OCI-LY7 (cell line): ENCODE measurements around the gene NUCB1. TPM values are rescaled to one million over a fixed set of nuclear protein-coding genes. Genes with fewer than 3 reads are reported as not detected.
"Not testable (repeated sequence)": the region's sequence is repeated elsewhere in the genome, so short reads cannot be mapped to it uniquely, and the experiment has no call there.

Source experiments
- BruUV-seq: library from RNA; stranded (reverse); fragments of 400-500 nt; replicated peaks from 2 replicates; lab custom pipeline; 2021; lab: Mats Ljungman, UMichigan
- CTCF ChIA-PET: fragments of 300-600 bp; sonication (Branson Sonifier 250); formaldehyde crosslinking; loops from one replicate; lab custom pipeline; 2022; ENCODE audit warnings: antibody characterized with exemption; ENCODE audit not compliant: unreplicated experiment; lab: Charles Lee
- POLR2A ChIA-PET: fragments of 300-600 bp; sonication (Branson Sonifier 250); formaldehyde crosslinking; loops from one replicate; lab custom pipeline; 2022; ENCODE audit warnings: antibody characterized with exemption; lab: Charles Lee
- DNase-seq: peaks from one replicate; pipeline ENCODE4 v3.0.0-alpha.2; 2015; ENCODE audit warnings: low spot score
- H2AFZ ChIP-seq: fragments of 200-600 bp; sonication (generic), shearing (Covaris generic); 2 replicates; pipeline ENCODE4 v1.6.1; 2014; ENCODE audit warnings: mild to moderate bottlenecking, antibody characterized with exemption, low read length, moderate library complexity
- H3K27ac ChIP-seq: fragments of 200-600 bp; sonication (generic); 2 replicates; pipeline ENCODE4 v1.5.1; 2014; ENCODE audit warnings: mixed run types, low read depth, mild to moderate bottlenecking, moderate library complexity, low read length, inconsistent platforms; ENCODE audit not compliant: poor library complexity, severe bottlenecking
- H3K36me3 ChIP-seq: fragments of 200-600 bp; sonication (generic); 2 replicates; pipeline ENCODE4 v1.6.1; 2014; ENCODE audit warnings: mild to moderate bottlenecking, antibody characterized with exemption, low read length, moderate library complexity, mixed read lengths; ENCODE audit not compliant: insufficient read depth
- H3K4me1 ChIP-seq: fragments of 200-600 bp; sonication (generic); 2 replicates; pipeline ENCODE4 v1.5.1; 2014; ENCODE audit warnings: mild to moderate bottlenecking, low read length; ENCODE audit not compliant: insufficient read depth, poor library complexity, severe bottlenecking
- H3K4me2 ChIP-seq: fragments of 200-600 bp; sonication (generic); 2 replicates; pipeline ENCODE4 v1.6.1; 2014; ENCODE audit warnings: mild to moderate bottlenecking, low read length
- H3K4me3 ChIP-seq: fragments of 200-600 bp; sonication (generic); 2 replicates; pipeline ENCODE4 v1.5.1; 2014; ENCODE audit warnings: mild to moderate bottlenecking, low read depth, low read length; ENCODE audit not compliant: poor library complexity, severe bottlenecking
- H3K79me2 ChIP-seq: fragments of 200-600 bp; sonication (generic); 2 replicates; pipeline ENCODE4 v1.6.1; 2016; ENCODE audit warnings: low read depth, mild to moderate bottlenecking, low read length, moderate library complexity, mixed read lengths; ENCODE audit not compliant: insufficient read depth
- H3K9me2 ChIP-seq: fragments of 200-600 bp; sonication (generic); 2 replicates; pipeline ENCODE4 v1.6.1; 2016; ENCODE audit warnings: mild to moderate bottlenecking, low read length, mixed read lengths; ENCODE audit not compliant: insufficient read depth
- H3K9me3 ChIP-seq: fragments of 200-600 bp; sonication (generic); 2 replicates; pipeline ENCODE4 v1.6.1; 2014; ENCODE audit warnings: mild to moderate bottlenecking, mixed run types, low read length, mixed read lengths
- H4K20me1 ChIP-seq: fragments of 200-600 bp; sonication (generic); 2 replicates; pipeline ENCODE4 v1.6.1; 2014; ENCODE audit warnings: mild to moderate bottlenecking, antibody characterized with exemption, low read length, moderate library complexity, mixed read lengths; ENCODE audit not compliant: insufficient read depth
- EZH2phosphoT487 ChIP-seq: fragments of 200-600 bp; sonication (generic); IDR thresholded peaks from 2 replicates; pipeline ENCODE4 v1.6.1; 2018; ENCODE audit warnings: low read depth, borderline replicate concordance, mild to moderate bottlenecking, mixed run types, antibody characterized with exemption, low read length, moderate library complexity, mixed read lengths
- intact Hi-C: fragments of 100-400 bp; cut with micrococcal nuclease; formaldehyde crosslinking; loops from one replicate; pipeline ENCODE4 v1.10.0; 2022; ENCODE audit not compliant: unreplicated experiment
- total RNA-seq, 2 experiments: library from RNA; depleted of rRNA in 1 of 2; stranded (reverse); fragments of >200 nt in 1 of 2; shearing (Covaris generic) in 1 of 2; gene quantifications; 2 replicates each; pipeline ENCODE4 v1.2.3, GENCODE V29; 2014 to 2022
- TF ChIP-seq, protein P1 (sequence below): fragments of 200-600 bp; sonication (generic); conservative IDR thresholded peaks from 2 replicates; pipeline ENCODE4 v1.5.1; 2014; ENCODE audit warnings: mild to moderate bottlenecking, antibody characterized with exemption, low read length, moderate library complexity, mixed read lengths

NUCB1 gene
- total RNA-seq, 2 experiments from 2014 or later: 73.6 to 88.7 TPM

DNA sequence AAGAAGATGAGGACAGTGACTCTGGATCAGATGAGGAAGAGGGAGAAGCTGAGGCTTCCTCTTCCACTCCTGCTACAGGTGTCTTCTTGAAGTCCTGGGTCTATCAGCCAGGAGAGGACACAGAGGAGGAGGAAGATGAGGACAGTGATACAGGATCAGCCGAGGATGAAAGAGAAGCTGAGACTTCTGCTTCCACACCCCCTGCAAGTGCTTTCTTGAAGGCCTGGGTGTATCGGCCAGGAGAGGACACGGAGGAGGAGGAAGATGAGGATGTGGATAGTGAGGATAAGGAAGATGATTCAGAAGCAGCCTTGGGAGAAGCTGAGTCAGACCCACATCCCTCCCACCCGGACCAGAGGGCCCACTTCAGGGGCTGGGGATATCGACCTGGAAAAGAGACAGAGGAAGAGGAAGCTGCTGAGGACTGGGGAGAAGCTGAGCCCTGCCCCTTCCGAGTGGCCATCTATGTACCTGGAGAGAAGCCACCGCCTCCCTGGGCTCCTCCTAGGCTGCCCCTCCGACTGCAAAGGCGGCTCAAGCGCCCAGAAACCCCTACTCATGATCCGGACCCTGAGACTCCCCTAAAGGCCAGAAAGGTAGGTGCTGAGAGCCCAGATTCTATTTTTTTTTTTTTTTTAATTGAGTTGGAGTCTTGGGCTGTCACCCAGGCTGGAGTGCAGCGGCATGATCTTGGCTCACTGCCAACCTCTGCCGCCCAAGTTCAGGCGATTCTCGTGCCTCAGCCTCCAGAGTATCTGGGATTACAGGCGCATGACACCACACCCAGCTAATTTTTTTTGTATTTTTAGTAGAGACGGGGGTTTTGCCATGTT is 25.6 kb upstream of the NUCB1 start:
- Histone ChIP-seq H4K20me1 (peaks cover 9% of the 10 kb centered on the region), H3K4me3 (peak overlapping the region; percentile 84), H2AFZ (no peak overlapping the region), H3K79me2 (peaks cover 30% of the 10 kb centered on the region), H3K9me3 (peaks cover 8% of the 10 kb centered on the region; the same call in 1 of the 2 replicates), H3K36me3 (peaks cover 47% of the 10 kb centered on the region), H3K4me2 (peak overlapping the region; percentile 99), H3K9me2 (no peaks in the 10 kb centered on the region), H3K27ac (peak overlapping the region; percentile 99), H3K4me1 (peaks cover 58% of the 10 kb centered on the region)
- CTCF ChIA-PET: no interaction called here
- no peak for DNase-seq
- POLR2A ChIA-PET: interaction anchor here (1.2 to 1.7 kb wide), 2 partner anchors 44 to 79 kb away, joined by 3 read pairs; no protein-coding TSS in a partner anchor
- intact Hi-C loops: no loop called here
- BruUV-seq: no TSS peak
- TF ChIP-seq, protein P1, sequence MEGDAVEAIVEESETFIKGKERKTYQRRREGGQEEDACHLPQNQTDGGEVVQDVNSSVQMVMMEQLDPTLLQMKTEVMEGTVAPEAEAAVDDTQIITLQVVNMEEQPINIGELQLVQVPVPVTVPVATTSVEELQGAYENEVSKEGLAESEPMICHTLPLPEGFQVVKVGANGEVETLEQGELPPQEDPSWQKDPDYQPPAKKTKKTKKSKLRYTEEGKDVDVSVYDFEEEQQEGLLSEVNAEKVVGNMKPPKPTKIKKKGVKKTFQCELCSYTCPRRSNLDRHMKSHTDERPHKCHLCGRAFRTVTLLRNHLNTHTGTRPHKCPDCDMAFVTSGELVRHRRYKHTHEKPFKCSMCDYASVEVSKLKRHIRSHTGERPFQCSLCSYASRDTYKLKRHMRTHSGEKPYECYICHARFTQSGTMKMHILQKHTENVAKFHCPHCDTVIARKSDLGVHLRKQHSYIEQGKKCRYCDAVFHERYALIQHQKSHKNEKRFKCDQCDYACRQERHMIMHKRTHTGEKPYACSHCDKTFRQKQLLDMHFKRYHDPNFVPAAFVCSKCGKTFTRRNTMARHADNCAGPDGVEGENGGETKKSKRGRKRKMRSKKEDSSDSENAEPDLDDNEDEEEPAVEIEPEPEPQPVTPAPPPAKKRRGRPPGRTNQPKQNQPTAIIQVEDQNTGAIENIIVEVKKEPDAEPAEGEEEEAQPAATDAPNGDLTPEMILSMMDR: no peak
- no peak for TF ChIP-seq EZH2phosphoT487

DNA sequence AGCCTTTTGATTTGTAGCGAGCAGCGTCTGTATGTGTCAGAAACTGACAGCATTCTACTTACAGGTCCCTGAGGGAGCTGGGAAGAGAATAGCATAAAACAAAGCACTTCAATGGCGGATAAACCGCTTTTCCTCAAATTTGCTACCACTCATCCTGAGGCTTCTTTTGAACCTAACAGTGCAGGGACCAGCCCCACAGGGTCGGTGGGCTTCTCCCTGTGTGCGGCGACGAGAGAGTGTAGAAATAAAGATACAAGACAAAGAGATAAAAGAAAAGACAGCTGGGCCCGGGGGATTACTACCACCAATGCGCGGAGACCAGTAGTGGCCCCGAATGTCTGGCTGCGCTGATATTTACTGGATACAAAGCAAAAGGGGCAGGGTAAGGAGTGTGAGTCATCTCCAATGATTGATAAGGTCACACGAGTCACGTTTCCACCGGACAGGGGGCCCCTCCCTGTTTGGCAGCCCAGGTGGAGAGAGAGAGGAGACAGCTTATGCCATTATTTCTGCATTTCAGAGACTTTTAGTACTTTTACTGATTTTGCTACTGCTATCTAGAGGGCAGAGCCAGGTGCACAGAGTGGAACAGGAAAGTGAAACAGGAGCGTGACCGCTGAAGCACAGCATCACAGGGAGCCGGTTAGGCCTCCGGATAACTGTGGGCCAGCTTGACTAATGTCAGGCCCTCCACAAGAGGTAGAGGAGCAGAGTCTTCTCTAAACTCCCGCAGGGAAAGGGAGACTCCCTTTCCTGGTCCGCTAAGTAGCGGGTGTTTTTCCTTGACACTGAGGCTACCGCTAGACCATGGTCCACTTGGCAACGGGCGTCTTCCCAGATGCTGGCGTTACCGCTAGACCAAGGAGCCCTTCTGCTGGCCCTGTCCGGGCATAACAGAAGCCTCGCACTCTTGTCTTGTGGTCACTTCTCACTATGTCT is 23.8 kb upstream of the NUCB1 start:
- Histone ChIP-seq H2AFZ (peak overlapping the region; percentile 61; the same call in 1 of the 2 replicates), H3K79me2 (peaks cover 30% of the 10 kb centered on the region), H3K36me3 (peaks cover 47% of the 10 kb centered on the region), H3K4me1 (peaks cover 74% of the 10 kb centered on the region), H3K4me3 (peak overlapping the region; percentile 84), H3K27ac (peak overlapping the region; percentile 99), H3K4me2 (peak overlapping the region; percentile 99)
- H3K9me2 ChIP-seq, H3K9me3 ChIP-seq, intact Hi-C loops, H4K20me1 ChIP-seq, POLR2A ChIA-PET, CTCF ChIA-PET: not testable (repeated sequence)
- DNase-seq: peak; percentile 84
- BruUV-seq: TSS peak; percentile 97

DNA sequence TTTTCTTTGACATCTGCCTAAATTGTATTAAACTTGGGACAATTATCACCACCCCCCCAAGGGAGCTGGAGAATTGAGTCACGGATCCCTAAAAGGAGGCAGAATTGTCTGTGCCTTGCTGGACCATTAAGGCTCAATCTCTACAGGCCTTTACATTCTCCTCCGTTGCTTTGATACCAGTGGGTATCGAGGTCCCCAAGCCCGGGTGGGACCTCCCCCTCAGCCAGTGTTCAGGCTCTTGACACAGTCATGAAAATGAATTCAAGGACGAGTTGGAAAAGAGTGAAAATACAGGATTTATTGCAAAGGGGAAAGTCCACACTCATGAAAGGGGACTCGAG is 22.3 kb upstream of the NUCB1 start:
- Histone ChIP-seq H4K20me1 (peaks cover 9% of the 10 kb centered on the region), H3K27ac (peak overlapping the region; percentile 99), H3K9me3 (peaks cover 15% of the 10 kb centered on the region), H2AFZ (no peak overlapping the region), H3K4me1 (peaks cover 71% of the 10 kb centered on the region), H3K9me2 (no peaks in the 10 kb centered on the region), H3K4me3 (no peak overlapping the region), H3K36me3 (peaks cover 51% of the 10 kb centered on the region), H3K79me2 (peaks cover 24% of the 10 kb centered on the region), H3K4me2 (no peak overlapping the region)
- POLR2A ChIA-PET: interaction anchor here (0.7 kb wide), 1 partner anchor 8 kb away, joined by 4 read pairs; no protein-coding TSS in a partner anchor
- no TSS peak for BruUV-seq
- CTCF ChIA-PET: no interaction called here
- DNase-seq: no peak
- TF ChIP-seq EZH2phosphoT487: no peak
- TF ChIP-seq, protein P1: no peak
- intact Hi-C loops: no loop called here
